Dendritic cell treated with granulocyte-macrophage colony-stimulating factor and Interleukin-4, amounts not matched to agents 40 ng/mL and 50 ng/mL, for 4 days (primary cell): ENCODE data around the gene MYT1.

Experiments used
- H3K27ac Mint-ChIP-seq: one replicate; pipeline ENCODE4 v1.8.0; 2022; ENCODE audit warnings: mild to moderate bottlenecking, mixed read lengths
- H3K27me3 Mint-ChIP-seq: one replicate; pipeline ENCODE4 v1.8.0; 2022; ENCODE audit warnings: mild to moderate bottlenecking, mixed read lengths
- H3K36me3 Mint-ChIP-seq: one replicate; pipeline ENCODE4 v1.8.0; 2022; ENCODE audit warnings: low read depth, mixed read lengths
- H3K4me1 Mint-ChIP-seq: one replicate; pipeline ENCODE4 v1.8.0; 2022; ENCODE audit warnings: low read depth, mixed read lengths
- H3K4me3 Mint-ChIP-seq: one replicate; pipeline ENCODE4 v1.8.0; 2022; ENCODE audit warnings: mild to moderate bottlenecking, moderate library complexity, mixed read lengths
- H3K9me3 Mint-ChIP-seq: one replicate; pipeline ENCODE4 v1.8.0; 2022; ENCODE audit warnings: mixed read lengths
- intact Hi-C: fragments of 100-400 bp; cut with micrococcal nuclease; formaldehyde crosslinking; loops from one replicate; pipeline ENCODE4 v1.15.0; 2022

Gene MYT1

DNA sequence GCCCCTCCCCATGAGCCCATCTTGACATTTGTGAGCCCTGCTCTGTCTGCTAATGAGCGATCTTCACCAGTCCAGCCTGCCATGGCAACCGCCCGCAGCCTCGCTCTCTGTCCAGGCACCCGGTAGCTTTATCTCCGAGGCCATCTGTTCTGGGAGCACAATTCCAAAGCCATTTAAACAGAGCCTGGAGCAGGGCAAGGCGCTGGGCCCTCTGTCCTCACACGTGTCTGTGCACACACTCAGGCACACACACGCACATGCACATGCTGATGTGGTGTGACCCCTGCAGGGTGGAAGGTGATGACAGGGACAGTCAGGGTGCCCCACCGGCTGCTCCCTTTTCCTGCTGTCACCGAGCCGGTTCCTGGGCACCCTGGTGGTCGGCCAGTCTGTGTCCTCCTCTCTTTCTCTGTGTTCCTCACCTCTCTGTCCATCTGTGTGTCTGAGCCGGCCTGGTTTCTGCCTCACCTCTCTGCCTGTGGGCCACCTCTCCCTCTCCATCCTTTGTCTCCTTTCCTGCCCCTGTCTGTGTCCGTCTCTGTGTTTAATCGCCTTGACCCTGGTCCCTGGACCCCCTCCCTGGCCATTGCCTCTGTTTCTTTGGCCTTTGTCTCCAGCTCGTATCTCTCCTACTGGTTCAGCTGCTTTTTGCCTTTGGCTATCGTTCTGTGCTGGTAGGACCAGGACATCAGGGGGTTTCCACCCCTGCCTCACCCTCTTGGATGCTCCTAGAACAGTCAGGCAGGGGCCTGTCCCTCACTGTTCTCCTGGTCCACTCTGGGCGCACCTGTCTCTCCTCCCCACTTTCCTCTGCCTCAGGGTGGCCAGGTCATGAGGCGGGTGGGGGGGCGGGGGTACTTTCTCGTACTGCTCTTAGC lies 8.8 kb upstream of the MYT1 start:
- Mint-ChIP-seq H3K27ac (no peak overlapping the region), H3K9me3 (no peaks in the 10 kb centered on the region), H3K4me1 (no peaks in the 10 kb centered on the region), H3K27me3 (peaks cover 7% of the 10 kb centered on the region), H3K36me3 (no peaks in the 10 kb centered on the region), H3K4me3 (no peak overlapping the region)
- intact Hi-C loops = no loop called here

DNA sequence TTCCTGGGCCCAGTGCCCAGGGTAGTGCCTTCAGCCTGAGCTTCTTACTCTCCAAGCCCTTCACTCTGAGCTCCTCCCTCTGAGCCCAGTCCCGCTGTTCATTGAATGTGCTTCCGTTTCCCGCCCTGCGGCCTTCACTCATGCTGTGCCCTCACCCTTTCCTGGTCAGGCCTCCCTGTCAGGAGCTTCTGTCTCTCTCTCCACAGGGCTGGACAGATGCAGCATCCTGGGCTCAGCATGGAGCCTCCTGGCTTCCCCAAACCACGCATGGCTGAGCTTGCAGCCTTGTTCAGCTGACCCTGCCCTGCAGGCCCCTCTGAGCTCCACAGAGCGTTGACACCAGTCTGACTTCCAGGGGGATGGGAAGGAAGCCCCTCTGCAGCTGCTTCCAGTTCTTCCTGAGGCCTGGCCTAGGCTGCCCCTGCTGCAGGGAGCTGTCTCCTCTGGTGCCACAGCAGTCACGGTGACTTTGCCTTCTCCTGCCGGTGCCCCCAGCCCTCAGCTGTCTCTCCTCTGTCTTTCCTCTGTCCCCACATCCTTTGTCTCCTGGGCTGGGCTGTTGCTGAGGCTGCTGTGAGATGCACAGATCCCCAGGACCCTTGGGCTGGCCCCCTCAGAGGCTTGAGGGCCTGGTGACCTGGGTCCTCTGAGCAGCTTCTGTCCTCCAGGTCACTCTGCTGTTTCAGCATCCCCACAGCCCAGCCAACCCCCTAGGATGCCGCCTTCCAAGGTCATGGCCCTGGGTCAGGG lies 7.9 kb upstream of the MYT1 start:
- H3K4me3 Mint-ChIP-seq = no peak overlapping the region
- H3K36me3 Mint-ChIP-seq = no peaks in the 10 kb centered on the region
- H3K27ac Mint-ChIP-seq = no peak overlapping the region
- intact Hi-C loops = no loop called here
- no peaks in the 10 kb centered on the region for H3K4me1 Mint-ChIP-seq
- H3K9me3 Mint-ChIP-seq = no peaks in the 10 kb centered on the region
- peaks cover 15% of the 10 kb centered on the region for H3K27me3 Mint-ChIP-seq

DNA sequence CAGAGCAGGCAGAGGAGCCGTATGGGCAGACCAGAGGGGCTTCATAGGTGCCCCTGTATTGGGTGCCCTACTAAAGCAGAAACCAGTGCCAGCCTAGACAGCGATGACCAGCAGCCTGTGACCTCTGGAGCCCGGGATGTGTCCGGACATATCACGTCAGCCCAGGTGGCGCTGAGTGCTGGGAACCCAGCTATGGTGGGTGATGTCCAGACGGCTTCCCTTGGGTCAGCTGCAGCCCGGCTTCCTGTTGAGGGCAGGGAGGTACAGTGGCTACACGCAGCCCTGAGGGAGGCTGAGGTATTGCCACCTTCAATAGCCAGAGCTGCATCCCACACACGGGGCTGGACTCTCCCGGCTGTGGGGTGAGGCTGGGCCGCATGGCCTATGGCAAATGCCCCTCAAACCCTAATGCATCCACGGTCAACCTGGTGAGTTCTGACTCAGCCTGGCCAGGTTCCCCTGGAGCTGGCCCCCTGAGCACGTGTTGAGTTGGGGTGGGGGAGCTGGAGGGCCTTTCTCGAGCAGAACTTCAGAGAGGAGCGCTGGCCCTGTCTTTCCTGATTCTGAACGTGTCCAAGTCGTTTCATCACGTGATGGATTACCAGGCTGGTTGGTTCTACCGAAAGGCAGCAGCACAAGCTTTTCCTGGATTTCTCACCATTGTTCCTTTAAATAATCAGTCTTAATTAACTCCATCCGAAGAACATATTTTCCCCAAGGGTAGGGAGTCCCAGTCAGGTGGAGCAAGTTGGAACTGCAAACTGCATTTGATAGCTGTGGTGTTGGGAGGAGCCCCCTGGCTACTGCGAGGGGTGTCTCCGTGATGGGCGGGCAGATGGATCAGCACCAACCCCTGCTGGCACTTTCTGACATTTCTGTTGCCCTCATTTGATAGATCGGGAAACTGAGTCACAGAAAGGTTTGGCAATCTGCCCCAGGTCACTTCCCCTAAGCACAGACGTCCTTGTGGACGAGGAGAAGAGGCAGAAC lies 7.1 kb upstream of the MYT1 start:
- H3K27me3 Mint-ChIP-seq = peaks cover 24% of the 10 kb centered on the region
- intact Hi-C loops = no loop called here
- H3K9me3 Mint-ChIP-seq = no peaks in the 10 kb centered on the region
- no peak overlapping the region for H3K27ac Mint-ChIP-seq
- peaks cover 3% of the 10 kb centered on the region for H3K4me1 Mint-ChIP-seq
- H3K4me3 Mint-ChIP-seq = no peak overlapping the region
- H3K36me3 Mint-ChIP-seq = no peaks in the 10 kb centered on the region

DNA sequence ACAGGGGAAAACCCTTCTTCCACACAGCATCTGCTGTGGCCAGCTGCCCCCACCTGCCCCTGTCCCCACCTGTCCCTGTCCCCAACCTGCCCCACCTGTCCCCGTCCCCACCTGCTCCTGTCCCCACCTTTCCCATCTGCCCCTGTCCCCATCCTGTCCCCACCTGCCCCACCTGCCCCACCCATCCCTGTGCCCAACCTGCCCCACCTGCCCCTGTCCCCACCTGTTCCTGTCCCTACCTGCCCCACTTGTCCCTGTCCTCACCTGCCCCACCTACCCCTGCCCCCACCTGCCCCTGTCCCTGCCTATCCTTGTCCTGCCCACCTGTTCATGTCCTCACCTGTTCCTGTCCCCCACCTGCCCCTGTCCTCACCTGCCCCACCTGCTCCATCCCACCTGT lies 6.4 kb upstream of the MYT1 start:
- Mint-ChIP-seq H3K4me1 (peaks cover 4% of the 10 kb centered on the region), H3K27ac (no peak overlapping the region), H3K36me3 (no peaks in the 10 kb centered on the region), H3K27me3 (peaks cover 29% of the 10 kb centered on the region), H3K9me3 (no peaks in the 10 kb centered on the region), H3K4me3 (no peak overlapping the region)
- intact Hi-C loops = no loop called here

DNA sequence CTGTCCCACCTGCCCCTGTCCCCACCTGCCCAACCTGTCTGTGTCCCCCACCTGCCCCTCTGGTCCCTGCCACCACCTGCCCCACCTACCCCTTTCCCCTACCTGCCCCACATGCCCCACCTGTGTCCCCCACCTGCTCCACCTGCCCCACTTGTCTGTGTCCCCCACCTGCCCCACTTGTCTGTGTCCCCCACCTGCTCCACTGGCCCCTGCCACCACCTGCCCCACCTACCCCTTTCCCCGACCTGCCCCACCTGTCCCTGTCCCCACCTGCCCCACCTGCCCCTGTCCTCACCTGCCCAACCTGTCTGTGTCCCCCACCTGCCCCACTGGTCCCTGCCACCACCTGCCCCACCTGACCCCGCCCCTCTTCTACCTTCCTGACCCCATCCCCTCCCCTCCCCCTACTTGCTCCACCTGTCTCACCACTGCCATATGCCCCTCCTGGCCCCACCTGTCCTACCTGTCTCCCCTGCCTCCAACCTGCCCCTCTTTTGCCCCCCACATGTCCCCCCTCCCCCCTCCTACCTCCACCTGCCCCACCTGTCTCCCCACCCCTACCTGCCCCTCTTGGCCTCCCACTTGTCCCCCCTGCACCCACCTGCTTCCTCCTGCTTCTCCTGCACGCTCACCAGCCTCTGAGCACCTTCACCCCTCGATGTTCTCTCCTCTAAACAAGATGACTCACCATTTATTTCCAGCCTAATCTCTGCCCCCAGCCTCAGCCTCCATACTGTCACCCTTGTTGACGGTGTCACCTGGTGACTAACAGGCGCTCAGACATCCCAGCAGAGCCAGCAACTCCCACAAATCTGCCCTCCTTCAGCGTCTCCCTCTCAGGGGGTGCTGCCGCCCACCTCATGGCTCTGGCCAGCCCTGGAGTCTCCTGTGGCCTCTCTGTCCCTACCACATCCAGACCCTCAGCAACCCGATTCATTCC lies 5.6 kb upstream of the MYT1 start:
- intact Hi-C loops = no loop called here
- H3K4me3 Mint-ChIP-seq = no peak overlapping the region
- H3K36me3 Mint-ChIP-seq = no peaks in the 10 kb centered on the region
- no peak overlapping the region for H3K27ac Mint-ChIP-seq
- H3K4me1 Mint-ChIP-seq = peaks cover 4% of the 10 kb centered on the region
- H3K9me3 Mint-ChIP-seq = no peaks in the 10 kb centered on the region
- peaks cover 32% of the 10 kb centered on the region for H3K27me3 Mint-ChIP-seq

DNA sequence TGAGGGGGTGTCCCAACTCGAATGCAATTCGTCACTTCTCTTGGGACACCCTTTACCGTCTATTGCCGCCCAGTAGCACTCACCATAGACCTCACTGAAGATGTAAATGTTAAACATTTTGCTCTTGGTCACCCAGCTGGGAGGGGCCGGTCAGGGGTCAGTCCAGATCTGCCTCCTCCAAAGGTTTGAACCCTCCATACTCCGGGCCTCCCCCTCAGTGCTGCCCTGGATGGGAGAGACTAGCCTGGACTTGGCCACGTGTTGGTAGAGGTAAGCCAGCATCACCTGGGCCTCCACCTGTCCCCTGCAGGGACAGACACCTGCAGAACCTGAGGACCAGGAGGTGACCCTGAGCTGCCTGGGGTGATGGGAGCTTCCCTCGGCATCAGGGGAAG lies 5.0 kb upstream of the MYT1 start:
- H3K36me3 Mint-ChIP-seq = no peaks in the 10 kb centered on the region
- intact Hi-C loops = no loop called here
- H3K9me3 Mint-ChIP-seq = no peaks in the 10 kb centered on the region
- no peak overlapping the region for H3K27ac Mint-ChIP-seq
- H3K27me3 Mint-ChIP-seq = peaks cover 34% of the 10 kb centered on the region
- H3K4me3 Mint-ChIP-seq = no peak overlapping the region
- peaks cover 4% of the 10 kb centered on the region for H3K4me1 Mint-ChIP-seq

DNA sequence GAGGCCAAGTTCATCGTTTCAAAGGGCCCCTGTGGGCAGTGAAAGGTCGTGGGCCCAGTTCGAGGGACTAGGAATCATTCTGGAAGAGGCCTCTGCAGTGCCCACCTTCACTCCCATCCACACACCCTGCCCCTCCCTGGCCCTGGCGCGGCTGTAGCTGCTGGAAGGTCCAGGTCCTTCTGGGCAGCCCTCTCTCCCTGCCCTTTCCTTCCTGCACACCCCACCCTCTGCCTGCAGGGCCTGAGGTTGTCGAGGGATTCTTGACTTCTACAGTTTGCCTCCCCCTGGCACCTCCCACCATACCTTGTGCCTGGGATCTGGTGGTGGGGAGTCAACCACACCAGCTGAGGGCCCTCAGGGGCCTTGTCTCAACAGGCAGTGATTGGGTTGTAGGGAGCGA lies 4.5 kb upstream of the MYT1 start:
- H3K36me3 Mint-ChIP-seq = no peaks in the 10 kb centered on the region
- peaks cover 4% of the 10 kb centered on the region for H3K4me1 Mint-ChIP-seq
- intact Hi-C loops = no loop called here
- no peak overlapping the region for H3K27ac Mint-ChIP-seq
- H3K4me3 Mint-ChIP-seq = no peak overlapping the region
- H3K9me3 Mint-ChIP-seq = no peaks in the 10 kb centered on the region
- H3K27me3 Mint-ChIP-seq = peaks cover 35% of the 10 kb centered on the region

DNA sequence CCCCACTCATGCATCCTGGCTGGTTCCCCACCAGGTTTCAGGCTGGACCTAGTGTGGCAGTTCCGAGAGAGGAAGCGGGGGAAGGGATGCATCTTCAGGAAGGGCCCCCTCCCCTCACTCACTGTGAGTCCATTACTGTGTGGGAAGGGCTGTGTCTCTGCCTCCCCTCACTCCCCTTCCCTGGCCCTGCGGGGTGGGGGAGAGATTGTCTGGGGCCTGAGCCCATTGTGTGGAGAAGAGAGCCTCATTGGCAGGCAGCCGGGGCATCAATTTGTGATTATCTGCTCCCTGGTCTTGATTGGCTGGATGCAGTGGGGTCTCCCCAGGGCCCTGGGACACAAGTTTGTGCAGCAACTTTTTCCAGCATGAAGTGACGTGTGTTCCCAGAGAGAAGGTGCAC lies 4.1 kb upstream of the MYT1 start:
- Mint-ChIP-seq H3K4me1 (peaks cover 4% of the 10 kb centered on the region), H3K36me3 (no peaks in the 10 kb centered on the region), H3K9me3 (no peaks in the 10 kb centered on the region), H3K4me3 (no peak overlapping the region), H3K27ac (no peak overlapping the region), H3K27me3 (peaks cover 35% of the 10 kb centered on the region)
- intact Hi-C loops = no loop called here

DNA sequence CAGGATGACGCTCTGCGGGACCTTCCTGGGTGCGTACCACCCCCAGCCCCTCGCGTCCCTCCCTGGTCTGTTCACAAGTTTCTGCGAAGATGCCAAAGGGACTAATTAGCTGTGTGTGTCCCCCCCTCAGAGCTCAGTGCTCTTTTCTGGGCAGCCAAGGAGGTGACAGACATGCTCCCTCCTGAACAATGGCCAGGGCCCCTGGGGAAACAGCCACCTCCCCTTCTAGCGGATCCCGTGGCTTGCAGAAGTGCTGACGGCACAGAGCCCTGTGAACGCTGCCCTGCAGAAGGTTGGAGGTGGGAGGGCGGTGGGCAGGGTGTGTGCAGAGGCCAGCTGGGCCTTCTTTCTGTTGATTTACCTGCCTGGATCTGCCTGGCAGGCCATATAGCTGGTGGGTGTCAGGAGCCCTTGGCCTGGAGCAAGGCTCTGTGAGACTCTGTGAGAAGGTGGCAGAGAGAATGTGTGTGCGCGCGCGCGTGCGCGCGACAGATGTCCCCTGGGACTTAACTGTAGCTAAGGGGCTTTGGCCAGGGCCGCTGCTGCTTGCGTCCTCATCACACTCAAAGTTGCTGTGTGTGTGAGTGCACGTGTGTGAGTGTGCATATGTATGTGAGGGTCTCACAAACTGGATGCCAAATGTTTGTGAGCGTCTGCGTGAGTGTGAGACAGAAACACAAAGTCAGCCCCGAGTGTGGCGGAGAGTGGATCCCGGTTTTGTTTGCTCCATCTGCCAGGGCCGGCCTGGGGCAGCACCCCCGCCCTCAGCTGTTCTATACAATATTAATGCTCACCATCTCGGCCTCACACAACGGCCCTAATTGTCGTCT lies 3.5 kb upstream of the MYT1 start:
- intact Hi-C loops = no loop called here
- no peaks in the 10 kb centered on the region for H3K36me3 Mint-ChIP-seq
- H3K27me3 Mint-ChIP-seq = peaks cover 35% of the 10 kb centered on the region
- no peak overlapping the region for H3K27ac Mint-ChIP-seq
- H3K4me1 Mint-ChIP-seq = peaks cover 4% of the 10 kb centered on the region
- H3K9me3 Mint-ChIP-seq = no peaks in the 10 kb centered on the region
- H3K4me3 Mint-ChIP-seq = no peak overlapping the region

DNA sequence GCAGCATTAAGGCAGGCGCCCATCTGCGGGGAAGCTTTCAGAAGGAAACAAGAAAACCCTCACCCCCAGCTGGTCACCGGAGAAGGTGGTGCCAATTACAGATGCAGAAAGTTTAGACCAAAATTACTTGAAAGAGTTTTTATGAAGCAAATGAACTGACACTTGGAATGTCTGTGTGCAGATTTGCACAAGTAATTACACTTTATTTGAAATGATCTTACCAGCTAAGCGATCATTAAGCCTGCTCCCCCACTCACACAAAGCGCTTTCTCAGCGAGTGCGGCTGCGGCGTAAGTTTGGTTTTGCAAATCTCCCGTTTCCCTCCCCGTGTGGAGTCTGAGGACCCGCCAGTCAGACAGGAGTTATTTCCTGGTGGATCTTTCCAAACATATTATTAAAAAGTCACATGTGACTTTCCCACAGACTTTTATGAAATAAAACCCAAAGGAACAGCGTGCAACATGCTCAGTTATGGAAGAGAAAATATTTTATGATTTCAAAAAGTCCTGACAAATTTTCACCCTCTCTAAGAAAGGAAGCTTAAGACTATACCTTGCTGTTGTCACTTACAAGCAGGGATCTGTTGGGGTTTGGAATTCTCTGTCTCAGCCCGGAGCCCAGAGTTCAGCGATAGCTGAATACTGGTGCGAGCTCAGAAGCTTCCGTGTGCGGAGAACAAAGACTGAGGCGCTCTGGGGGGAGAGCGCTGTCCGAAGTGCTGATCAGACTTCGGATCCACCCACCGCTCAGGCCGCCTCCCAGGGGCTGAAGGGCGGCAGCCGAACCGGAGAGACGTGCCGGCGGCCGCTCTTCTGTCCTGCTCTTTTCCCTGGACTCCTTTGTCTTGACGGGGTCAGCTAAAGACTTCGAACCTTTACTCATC lies 2.7 kb upstream of the MYT1 start:
- Mint-ChIP-seq H3K27me3 (peaks cover 35% of the 10 kb centered on the region), H3K4me3 (no peak overlapping the region), H3K36me3 (no peaks in the 10 kb centered on the region), H3K27ac (no peak overlapping the region), H3K4me1 (peaks cover 4% of the 10 kb centered on the region), H3K9me3 (no peaks in the 10 kb centered on the region)
- intact Hi-C loops = no loop called here

DNA sequence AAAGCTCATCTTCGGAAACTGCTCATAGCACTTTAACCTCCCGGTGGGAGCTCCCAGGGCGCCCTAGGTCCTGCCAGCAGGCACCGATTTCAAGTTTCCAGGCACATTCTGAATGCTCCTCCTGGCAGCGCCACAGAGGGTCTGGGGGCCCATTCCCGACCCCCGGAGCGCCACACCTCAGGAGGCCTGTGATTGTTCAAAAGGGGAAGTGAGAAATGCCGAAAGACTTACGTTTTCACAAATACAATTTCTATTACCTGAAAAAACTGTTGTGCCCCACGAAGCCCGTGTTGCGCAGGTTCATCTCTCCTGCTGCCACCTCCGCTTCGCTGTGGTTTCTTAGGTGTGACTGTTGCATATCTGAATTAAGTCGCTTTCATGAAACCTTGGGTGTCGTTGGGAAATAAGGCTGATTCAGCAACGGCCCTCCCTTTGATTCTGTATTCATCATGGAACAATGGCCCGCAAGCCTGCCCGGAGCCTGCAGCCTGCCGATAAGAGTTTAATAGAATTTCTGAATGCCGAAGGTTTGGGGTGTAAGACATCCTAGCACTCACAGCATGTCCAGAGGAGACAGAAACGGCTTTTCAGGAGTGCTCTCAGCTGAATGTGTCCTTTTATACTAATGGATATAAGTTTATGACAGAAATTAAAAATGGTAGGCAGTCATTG lies 1.9 kb upstream of the MYT1 start:
- Mint-ChIP-seq H3K4me3 (no peak overlapping the region), H3K9me3 (no peaks in the 10 kb centered on the region), H3K4me1 (peaks cover 4% of the 10 kb centered on the region), H3K36me3 (no peaks in the 10 kb centered on the region), H3K27me3 (peaks cover 35% of the 10 kb centered on the region), H3K27ac (no peak overlapping the region)
- intact Hi-C loops = no loop called here
